GM18511 (cell line): ENCODE measurements around the gene FKRP.
"Not testable (repeated sequence)": the region's sequence is repeated elsewhere in the genome, so short reads cannot be mapped to it uniquely, and the experiment has no call there.

Experiments
- ATAC-seq: cut with Tn5 transposase; IDR thresholded peaks from one replicate; pipeline ENCODE4 v1.9.1; 2021; ENCODE audit warnings: mild to moderate bottlenecking, moderate library complexity; ENCODE audit not compliant: unreplicated experiment

Gene FKRP

GRCh38 chr19:46745521-46746280 is at the start of gene FKRP:
Gene FKRP, plus strand, starts transcription at chr19:46746057. Its CDS starts 9,394 bp downstream, at chr19:46755451.
- ATAC-seq, result no peak

- no peak for ATAC-seq
These were observed 49.0 kb upstream of the FKRP start for GRCh38 chr19:46696866-46697203.

- ATAC-seq, result no peak
These were observed 48.5 kb upstream of the FKRP start for GRCh38 chr19:46697204-46697960.

- ATAC-seq, result no peak
These were observed 47.2 kb upstream of the FKRP start for GRCh38 chr19:46698395-46699321.

GRCh38 chr19:46700704-46701103 is 45.2 kb upstream of the FKRP start:
- ATAC-seq, result no peak

- ATAC-seq, result no peak
These were observed 41.3 kb upstream of the FKRP start for GRCh38 chr19:46704379-46705076.

- ATAC-seq, result no peak
These were observed 35.2 kb upstream of the FKRP start for GRCh38 chr19:46710687-46711086.

- ATAC-seq, result not testable (repeated sequence)
These were observed 33.0 kb upstream of the FKRP start for GRCh38 chr19:46712768-46713338.

- ATAC-seq, result no peak
These were observed 31.9 kb upstream of the FKRP start for GRCh38 chr19:46713781-46714443.

- ATAC-seq, result no peak
These were observed 31.3 kb upstream of the FKRP start for GRCh38 chr19:46714444-46715106.

- no peak for ATAC-seq
These were observed 30.3 kb upstream of the FKRP start for GRCh38 chr19:46715620-46715974.

- no peak for ATAC-seq
These were observed 29.7 kb upstream of the FKRP start for GRCh38 chr19:46715975-46716671.

- ATAC-seq, result no peak
These were observed 29.2 kb upstream of the FKRP start for GRCh38 chr19:46716672-46717033.

- peak; percentile 51 for ATAC-seq
These were observed 28.7 kb upstream of the FKRP start, which contains the start of gene PRKD2 for GRCh38 chr19:46717034-46717715. Gene PRKD2, minus strand, starts transcription at chr19:46717114. Its CDS starts 744 bp downstream, at chr19:46716370.

GRCh38 chr19:46717716-46718143 is 28.1 kb upstream of the FKRP start:
- ATAC-seq, result no peak

GRCh38 chr19:46718157-46718933 is 27.5 kb upstream of the FKRP start:
- no peak for ATAC-seq

GRCh38 chr19:46718934-46719622 is 26.8 kb upstream of the FKRP start:
- peak; percentile 49 for ATAC-seq
